Neural cell (in vitro differentiated cells): ENCODE results near the gene IL36G. TPM values are rescaled to one million over a fixed set of nuclear protein-coding genes. Genes with fewer than 3 reads are reported as not detected.

Experiments used
- H2AFZ ChIP-seq: fragments of 200-600, 300-800 bp; sonication (generic), shearing (Covaris generic); 2 replicates; pipeline ENCODE4 v1.6.0; 2014; ENCODE audit warnings: low read depth, mild to moderate bottlenecking, antibody characterized with exemption, low read length, moderate library complexity
- H3F3A ChIP-seq: fragments of 200-600 bp; shearing (Covaris generic); 2 replicates; pipeline ENCODE4 v1.6.1; 2016; ENCODE audit warnings: mild to moderate bottlenecking, moderate library complexity, mixed read lengths, antibody characterized with exemption, low read length; ENCODE audit not compliant: insufficient read depth, poor library complexity, severe bottlenecking
- H3K27ac ChIP-seq: fragments of 200-600, 300-800 bp; sonication (generic), shearing (Covaris generic); 2 replicates; pipeline ENCODE4 v1.5.1; 2014; ENCODE audit warnings: mild to moderate bottlenecking, low read length, moderate library complexity
- H3K27me3 ChIP-seq: fragments of 300-800, 200-600 bp; sonication (generic), shearing (Covaris generic); 2 replicates; pipeline ENCODE4 v1.6.0; 2014; ENCODE audit warnings: mild to moderate bottlenecking, low read depth, low read length, moderate library complexity; ENCODE audit not compliant: insufficient read depth
- H3K36me3 ChIP-seq: fragments of 300-800, 200-600 bp; sonication (generic), shearing (Covaris generic); 2 replicates; pipeline ENCODE4 v1.5.1; 2014; ENCODE audit warnings: mild to moderate bottlenecking, antibody characterized with exemption, low read length, moderate library complexity; ENCODE audit not compliant: insufficient read depth
- H3K4me2 ChIP-seq: fragments of 300-800, 200-600 bp; sonication (generic), shearing (Covaris generic); 2 replicates; pipeline ENCODE4 v1.6.0; 2014; ENCODE audit warnings: mild to moderate bottlenecking, low read length
- H3K4me3 ChIP-seq: fragments of 300-800, 200-600 bp; sonication (generic), shearing (Covaris generic); 2 replicates; pipeline ENCODE4 v1.5.1; 2014; ENCODE audit warnings: mild to moderate bottlenecking, low read length, moderate library complexity
- H3K79me2 ChIP-seq: fragments of 200-600 bp; shearing (Covaris generic); replicated peaks from 2 replicates; pipeline ENCODE4 v1.6.0; 2014; ENCODE audit warnings: mild to moderate bottlenecking, low read length, moderate library complexity; ENCODE audit not compliant: insufficient read depth
- H3K9ac ChIP-seq: fragments of 300-800, 200-600 bp; sonication (generic), shearing (Covaris generic); 2 replicates; pipeline ENCODE4 v1.6.1; 2016; ENCODE audit warnings: mild to moderate bottlenecking, low read length, mixed read lengths
- H3K9me2 ChIP-seq: fragments of 200-600 bp; shearing (Covaris generic); 2 replicates; pipeline ENCODE4 v1.6.1; 2016; ENCODE audit warnings: mild to moderate bottlenecking, low read length, mixed read lengths; ENCODE audit not compliant: insufficient read depth
- H3K9me3 ChIP-seq: fragments of 200-600, 300-800 bp; sonication (generic), shearing (Covaris generic); 2 replicates; pipeline ENCODE4 v1.6.1; 2016; ENCODE audit warnings: mild to moderate bottlenecking, mixed run types, low read length, moderate library complexity, mixed read lengths
- H4K20me1 ChIP-seq: fragments of 200-600 bp; shearing (Covaris generic); 2 replicates; pipeline ENCODE4 v1.6.1; 2016; ENCODE audit warnings: mild to moderate bottlenecking, mixed run types; ENCODE audit not compliant: insufficient read depth
- CTCF ChIP-seq: fragments of 450-650 bp; IDR thresholded peaks from 2 replicates; pipeline ENCODE4 v1.5.1; 2014; ENCODE audit warnings: antibody characterized with exemption, mild to moderate bottlenecking, moderate library complexity; ENCODE audit not compliant: poor library complexity, severe bottlenecking
- EP300 ChIP-seq: fragments of 450-650 bp; conservative IDR thresholded peaks from 2 replicates; pipeline ENCODE4 v1.6.1; 2014; ENCODE audit warnings: antibody characterized with exemption, mild to moderate bottlenecking, moderate library complexity; ENCODE audit not compliant: poor library complexity, severe bottlenecking
- EZH2 ChIP-seq: fragments of 200-600, 300-800 bp; shearing (Covaris generic), sonication (generic); IDR thresholded peaks from 2 replicates; pipeline ENCODE4 v1.6.1; 2014; ENCODE audit warnings: antibody characterized with exemption, low read length, borderline replicate concordance, mild to moderate bottlenecking; ENCODE audit not compliant: insufficient read depth, poor library complexity, severe bottlenecking
- MXI1 ChIP-seq: fragments of 450-650 bp; conservative IDR thresholded peaks from 2 replicates; pipeline ENCODE4 v1.6.1; 2014; ENCODE audit warnings: antibody characterized with exemption, mild to moderate bottlenecking; ENCODE audit not compliant: poor library complexity, severe bottlenecking
- POLR2AphosphoS5 ChIP-seq: IDR thresholded peaks from 2 replicates; pipeline ENCODE4 v1.6.1; 2012
- RAD21 ChIP-seq: fragments of 450-650 bp; conservative IDR thresholded peaks from 2 replicates; pipeline ENCODE4 v1.6.1; 2014; ENCODE audit warnings: antibody characterized with exemption, mild to moderate bottlenecking, moderate library complexity
- REST ChIP-seq: IDR thresholded peaks from 2 replicates; pipeline ENCODE4 v1.6.1; 2012; ENCODE audit warnings: borderline replicate concordance
- SMC3 ChIP-seq: fragments of 450-650 bp; conservative IDR thresholded peaks from 2 replicates; pipeline ENCODE4 v1.6.1; 2014; ENCODE audit warnings: antibody characterized with exemption, mild to moderate bottlenecking, moderate library complexity; ENCODE audit not compliant: poor library complexity
- TAF1 ChIP-seq: IDR thresholded peaks from 2 replicates; pipeline ENCODE4 v1.6.1; 2012; ENCODE audit warnings: low read depth
- polyA plus RNA-seq: library from polyadenylated mRNA; depleted of rRNA; stranded (reverse); fragments of >200 nt; gene quantifications from 2 replicates; pipeline ENCODE4 v1.2.3, GENCODE V29; 2014

IL36G gene
- polyA plus RNA-seq, 1 donor from 2014 or later = not detected

- H3K9ac ChIP-seq = no peak overlapping the region
- H3K79me2 ChIP-seq = no peaks in the 10 kb centered on the region
- no peak overlapping the region for H3K4me3 ChIP-seq
- no peaks in the 10 kb centered on the region for H3K36me3 ChIP-seq
- TF ChIP-seq RAD21 (no peak), CTCF (no peak), EP300 (no peak), POLR2AphosphoS5 (no peak), SMC3 (no peak), REST (no peak), EZH2 (no peak), TAF1 (no peak), MXI1 (no peak)
- no peak overlapping the region for H3K4me2 ChIP-seq
- H2AFZ ChIP-seq = no peak overlapping the region
- H3K9me2 ChIP-seq = no peaks in the 10 kb centered on the region
- H3K27ac ChIP-seq = no peak overlapping the region
- H4K20me1 ChIP-seq = no peaks in the 10 kb centered on the region
- H3K27me3 ChIP-seq = no peaks in the 10 kb centered on the region
- no peaks in the 10 kb centered on the region for H3K9me3 ChIP-seq
- H3F3A ChIP-seq = no peaks in the 10 kb centered on the region
These were observed 32.8 kb upstream of the IL36G start for GRCh38 chr2:112944971-112945370.

- no peak overlapping the region for H3K27ac ChIP-seq
- H3K9me2 ChIP-seq = no peaks in the 10 kb centered on the region
- no peak overlapping the region for H2AFZ ChIP-seq
- H3K4me3 ChIP-seq = no peak overlapping the region
- no peaks in the 10 kb centered on the region for H3K79me2 ChIP-seq
- no peak overlapping the region for H3K9ac ChIP-seq
- no peak overlapping the region for H3K4me2 ChIP-seq
- H4K20me1 ChIP-seq = no peaks in the 10 kb centered on the region
- H3K9me3 ChIP-seq = no peaks in the 10 kb centered on the region
- H3F3A ChIP-seq = no peaks in the 10 kb centered on the region
- no peaks in the 10 kb centered on the region for H3K36me3 ChIP-seq
- no peak for TF ChIP-seq EP300
- no peak for TF ChIP-seq REST
- H3K27me3 ChIP-seq = no peaks in the 10 kb centered on the region
These were observed 31.7 kb upstream of the IL36G start for GRCh38 chr2:112946086-112946485.
